Right kidney (tissue), 1 donor: Measurements from ENCODE around the gene POLA2.
A peak's percentile ranks its signal among the peaks of the same experiment; 100 is the strongest.

Experiments
- DNase-seq: peaks from one replicate; pipeline ENCODE4 v3.0.0-alpha.2; 2016

Gene POLA2

GRCh38 chr11:65307298-65308229, 45.8 kb downstream of the POLA2 start:
- no peak for DNase-seq

- DNase-seq, result peak; percentile 46
Observed at GRCh38 chr11:65308281-65308891, 46.6 kb downstream of the POLA2 start.

DNA sequence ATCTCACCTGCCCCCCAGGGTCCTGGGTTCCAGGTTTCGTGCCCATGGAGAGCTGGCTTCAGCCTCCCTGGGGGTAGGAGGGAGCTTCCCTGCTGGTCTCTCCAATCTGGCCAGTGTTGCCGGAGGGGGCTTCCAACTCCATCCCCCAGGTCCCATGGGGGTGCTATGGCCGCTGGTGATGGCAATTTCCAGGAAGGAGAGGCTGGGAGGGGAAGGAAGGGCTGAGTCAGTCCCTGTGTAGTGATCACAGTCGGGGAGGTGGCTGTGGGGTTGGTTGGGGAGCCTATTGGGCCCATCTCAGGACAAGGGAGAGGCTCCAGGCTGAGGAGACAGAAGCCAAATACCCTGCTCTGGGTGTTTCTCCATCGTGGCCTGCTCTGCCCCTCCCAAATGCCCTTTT, 47.2 kb downstream of the POLA2 start:
- no peak for DNase-seq

- no peak for DNase-seq
Observed at GRCh38 chr11:65310215-65310614, 48.5 kb downstream of the POLA2 start.

- DNase-seq, result no peak
Observed at GRCh38 chr11:65310736-65311135, 49.0 kb downstream of the POLA2 start.

DNA sequence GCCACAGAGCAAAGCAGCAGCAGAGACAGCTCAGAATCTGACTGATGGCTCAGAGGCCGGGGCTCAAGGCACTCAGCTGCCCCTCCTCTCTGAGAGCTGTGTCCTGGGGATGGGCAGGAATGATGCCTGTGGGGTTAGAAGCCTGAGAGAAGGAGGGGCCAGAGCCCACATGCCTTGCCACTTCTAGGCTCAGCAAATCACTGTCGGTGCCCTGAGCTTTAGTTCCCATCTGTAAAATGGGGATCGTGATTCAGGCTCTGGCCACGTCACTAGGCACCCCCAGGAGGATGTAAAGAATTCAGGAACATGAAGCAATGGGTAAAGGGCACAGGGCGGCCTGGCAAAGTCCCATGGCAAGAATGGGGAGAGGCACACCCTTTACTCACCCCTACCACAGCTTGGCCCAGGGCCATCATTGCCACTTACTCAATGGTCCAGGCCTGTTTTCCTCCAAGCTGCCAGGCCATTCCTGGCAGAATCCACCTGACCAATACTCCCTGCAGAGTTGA, 49.5 kb downstream of the POLA2 start:
- no peak for DNase-seq

GRCh38 chr11:65314501-65315203, 52.9 kb downstream of the POLA2 start, which contains the start of gene CDC42EP2:
CDC42EP2 (plus strand) TSS chr11:65314866; CDS start chr11:65320899, 6,033 bp downstream.
- peak; percentile 92 for DNase-seq

DNA sequence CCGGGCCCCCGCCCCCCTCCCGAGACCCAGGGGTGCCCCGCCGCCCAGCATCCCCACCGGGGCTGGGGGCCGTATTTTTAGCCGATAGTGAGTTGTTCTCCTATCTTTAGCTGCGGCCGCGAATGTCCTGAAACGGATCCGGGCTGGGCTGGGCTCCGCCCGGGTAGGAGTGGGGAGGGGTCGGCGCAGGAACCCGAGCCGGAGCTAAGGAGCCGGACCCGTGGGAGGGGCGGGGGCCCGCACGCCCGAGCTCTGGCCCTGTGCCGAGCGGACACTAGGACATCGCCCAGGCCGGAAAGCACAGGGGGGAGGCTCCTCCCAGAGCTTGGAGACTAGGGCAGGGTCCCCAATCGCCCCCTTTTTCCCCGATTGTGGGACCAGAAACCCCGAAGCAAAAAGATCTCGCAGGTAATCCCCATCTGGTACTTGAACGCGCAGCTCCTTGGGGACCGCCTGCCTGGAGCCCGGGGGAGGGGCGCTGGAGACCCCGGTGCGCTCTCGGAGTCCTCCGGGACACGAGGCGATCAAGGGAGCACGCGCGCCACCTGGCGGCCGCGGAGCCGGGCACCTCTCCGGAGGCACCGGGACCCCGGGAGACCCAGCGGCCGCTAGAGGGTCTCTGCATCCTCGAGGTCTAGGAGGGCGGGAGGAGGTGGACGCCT, 53.6 kb downstream of the POLA2 start:
- DNase-seq, result peak; percentile 96

DNA sequence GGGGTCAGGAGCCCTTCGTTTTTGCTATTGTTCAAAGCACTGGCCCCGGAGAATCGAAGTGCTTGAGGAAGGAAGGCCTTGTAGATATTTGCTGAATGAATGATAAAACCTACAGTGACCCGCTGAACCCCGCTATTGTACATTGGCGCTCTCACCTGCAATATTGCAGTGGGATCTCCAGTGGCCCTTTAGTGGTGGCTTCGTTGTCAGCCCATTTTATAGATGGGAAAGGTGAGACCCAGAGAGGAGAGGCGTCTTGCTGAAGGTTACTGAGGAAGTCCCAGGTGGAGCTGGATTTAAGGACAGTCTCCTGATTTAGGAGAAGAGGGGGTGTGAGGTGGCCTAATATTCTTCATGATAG, 54.1 kb downstream of the POLA2 start:
- no peak for DNase-seq

- DNase-seq, result peak; percentile 45
Observed at GRCh38 chr11:65316227-65317024, 54.7 kb downstream of the POLA2 start.

DNA sequence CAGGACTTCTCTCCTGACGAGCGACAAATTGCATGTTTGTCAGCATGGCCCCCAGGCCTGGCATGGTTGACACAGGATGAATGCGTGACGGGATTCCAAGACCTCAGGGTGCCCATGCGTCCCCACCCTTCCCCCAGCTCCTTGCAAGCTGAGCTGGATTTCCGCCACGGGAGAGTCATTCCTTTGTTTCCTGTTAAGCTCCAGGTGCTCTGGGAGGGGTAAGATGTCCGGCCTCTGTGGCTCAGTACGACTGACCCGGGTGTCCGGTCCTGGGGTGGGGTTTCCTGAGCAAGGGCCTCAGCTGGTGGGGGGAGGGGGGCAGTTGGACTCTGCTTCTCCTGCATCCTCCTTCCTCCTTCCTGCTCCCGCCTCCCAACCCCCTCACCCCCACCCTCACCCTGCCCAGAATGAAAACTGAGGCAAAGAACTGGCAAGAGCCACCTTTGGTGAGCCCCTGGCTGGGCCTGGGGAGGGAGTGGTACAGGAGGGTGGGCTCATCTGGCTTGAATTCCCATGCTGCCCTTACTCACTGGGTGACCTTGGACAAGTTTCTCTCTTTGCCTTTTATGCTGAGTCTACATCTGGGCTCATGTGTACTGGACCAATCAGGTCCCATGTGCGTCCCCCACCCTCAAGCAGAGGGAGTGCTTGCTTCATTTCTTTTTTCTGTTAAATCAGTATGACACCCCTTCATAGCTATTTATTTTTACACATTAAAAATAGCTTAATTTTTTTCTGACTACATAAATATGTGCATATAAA, 55.4 kb downstream of the POLA2 start:
- DNase-seq, result peak; percentile 59

GRCh38 chr11:65320386-65321075, 58.8 kb downstream of the POLA2 start:
- DNase-seq, result no peak

- no peak for DNase-seq
Observed at GRCh38 chr11:65321076-65321475, 59.3 kb downstream of the POLA2 start.

GRCh38 chr11:65321828-65322485, 60.2 kb downstream of the POLA2 start:
- peak; percentile 25 for DNase-seq

DNA sequence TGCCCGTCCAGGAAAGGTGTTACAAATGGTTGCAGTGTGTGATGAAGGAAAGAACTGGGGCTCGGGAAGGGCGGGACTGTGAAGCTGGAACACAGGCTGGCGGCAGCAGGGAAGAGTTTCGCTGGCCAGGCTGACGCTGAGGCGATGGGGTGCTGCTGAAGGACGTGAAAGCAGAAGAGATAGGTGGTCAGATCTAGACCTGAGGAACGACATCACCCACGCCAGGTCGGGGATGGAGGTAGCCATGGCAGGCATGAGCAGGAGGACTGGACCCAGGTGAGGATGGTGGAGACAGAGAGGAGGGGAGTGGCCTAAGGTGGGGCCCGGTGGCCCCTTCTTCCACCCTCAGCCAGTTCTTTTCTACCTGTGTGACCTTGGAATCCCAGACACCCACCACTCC, 62.1 kb downstream of the POLA2 start:
- DNase-seq, result no peak

DNA sequence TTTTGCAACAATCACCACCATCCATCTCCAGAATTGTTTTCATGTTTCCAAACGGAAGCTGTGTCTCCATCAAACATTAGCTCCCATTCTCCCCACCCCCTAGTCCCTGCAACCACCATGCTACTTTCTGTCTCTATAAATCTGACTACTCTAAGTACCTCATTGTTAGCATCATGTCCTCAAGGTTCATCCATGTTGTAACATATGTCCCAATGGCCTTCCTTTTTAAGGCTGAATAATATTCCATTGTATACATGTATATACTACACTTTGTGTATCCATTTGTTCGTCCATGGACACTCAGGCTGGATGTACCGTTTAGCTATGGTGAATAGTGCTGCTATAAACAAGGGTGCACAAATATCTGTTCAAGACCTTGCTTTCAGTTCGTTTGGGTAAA, 63.7 kb downstream of the POLA2 start:
- no peak for DNase-seq

DNA sequence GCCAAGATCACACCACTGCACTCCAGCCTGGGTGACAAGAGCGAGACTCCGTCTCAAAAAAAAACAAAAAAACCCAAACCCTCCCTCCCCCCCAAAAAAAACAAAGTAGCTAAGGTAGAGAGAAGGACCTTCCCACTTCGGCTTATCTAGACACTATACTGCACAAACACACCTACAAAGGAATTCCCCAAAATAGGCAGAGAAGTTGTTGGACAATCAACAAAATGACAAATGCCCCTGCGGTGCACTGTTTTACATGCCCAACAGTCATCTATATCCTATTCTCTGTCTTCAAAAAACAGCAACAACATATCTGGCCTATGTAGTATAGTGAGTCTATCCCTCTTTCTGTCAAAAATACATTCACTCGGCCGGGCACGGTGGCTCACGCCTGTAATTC, 65.3 kb downstream of the POLA2 start:
- no peak for DNase-seq

DNA sequence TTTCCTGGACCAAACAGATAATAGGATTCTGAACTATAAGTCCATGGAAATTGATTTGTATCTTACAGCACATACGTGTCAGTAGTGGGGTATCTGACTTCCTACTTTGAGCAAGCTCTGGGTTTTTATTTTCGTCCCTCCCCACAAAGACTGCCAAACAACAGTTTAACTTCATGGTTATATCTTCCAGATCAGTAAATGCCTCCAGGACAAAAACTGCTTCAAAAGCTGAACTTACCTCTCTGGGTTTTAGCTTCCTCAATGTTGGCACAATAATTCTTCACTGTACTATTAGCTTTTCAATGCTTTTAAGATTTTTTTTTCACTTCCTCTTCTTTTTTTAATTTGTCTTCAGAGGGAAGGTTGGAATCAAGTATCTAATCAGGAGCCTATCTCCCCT, 67.7 kb downstream of the POLA2 start:
- no peak for DNase-seq

DNA sequence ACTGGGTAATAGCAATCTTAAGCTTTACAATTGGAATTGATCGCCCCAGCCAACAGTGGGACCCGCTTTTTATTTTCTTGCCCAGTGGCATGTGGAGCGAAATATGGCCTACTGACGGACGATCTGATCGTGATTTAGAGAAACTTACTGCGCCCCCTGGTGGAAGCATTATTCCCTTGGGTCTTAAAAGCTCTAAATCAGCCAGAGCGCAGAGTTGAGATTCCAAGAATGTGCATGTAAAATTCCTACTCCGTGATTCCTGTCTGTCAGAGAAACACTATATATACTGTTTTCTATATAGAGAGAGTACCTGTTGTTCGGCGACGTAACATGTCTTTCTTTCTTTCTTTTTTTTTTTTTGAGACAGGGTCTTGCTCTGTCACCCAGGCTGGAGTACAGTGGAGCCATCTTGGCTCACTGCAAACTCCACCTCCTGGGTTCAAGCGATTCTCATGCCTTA, 68.2 kb downstream of the POLA2 start:
- peak; percentile 70 for DNase-seq
